Tibial nerve (tissue), 3 donors: Measurements from ENCODE around the gene EFNA5.

ENCODE experiments used
- POLR2A ChIP-seq, 2 donors: fragments of 450-650 bp; IDR thresholded peaks; one replicate each; pipeline ENCODE4 v1.6.1; 2017; ENCODE audit warnings: antibody characterized with exemption in 2 of 2, mild to moderate bottlenecking in 2 of 2, moderate library complexity in 2 of 2
- TF ChIP-seq, protein P1 (sequence below), 5 experiments: fragments of 200-600 bp in 3 of 5; fragments of 450-650 bp in 2 of 5; sonication (generic) in 3 of 5; IDR thresholded peaks; one replicate each; pipeline ENCODE4 v1.5.1; 2016 to 2019; ENCODE audit warnings: antibody characterized with exemption in 5 of 5, mild to moderate bottlenecking in 3 of 5, moderate library complexity in 2 of 5

DNA sequence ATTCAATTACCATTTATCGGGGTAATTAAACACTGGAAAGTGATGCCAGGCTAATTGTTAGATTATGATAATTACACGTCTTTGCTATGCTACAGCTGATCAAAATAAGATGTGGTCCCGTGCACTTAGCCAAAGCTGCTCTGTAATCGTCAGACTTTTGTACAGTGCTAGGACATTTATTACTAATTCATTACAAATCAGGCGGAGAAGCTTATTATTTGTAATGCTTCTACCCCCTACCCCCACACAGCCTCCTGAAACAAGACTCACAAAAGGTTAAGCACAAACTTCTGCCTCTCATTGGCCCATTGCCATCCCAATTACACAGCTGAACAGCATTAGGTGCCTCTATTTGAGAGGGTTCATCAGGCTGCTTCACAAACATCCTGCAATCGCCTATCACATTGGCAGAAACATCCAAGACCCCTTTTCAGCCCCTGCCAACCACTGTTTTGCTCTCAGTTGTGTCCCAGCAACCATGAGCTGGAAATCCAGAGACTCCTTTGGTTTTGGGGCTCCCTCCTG lies 232.7 kb downstream of the EFNA5 start:
- TF ChIP-seq, protein P1, sequence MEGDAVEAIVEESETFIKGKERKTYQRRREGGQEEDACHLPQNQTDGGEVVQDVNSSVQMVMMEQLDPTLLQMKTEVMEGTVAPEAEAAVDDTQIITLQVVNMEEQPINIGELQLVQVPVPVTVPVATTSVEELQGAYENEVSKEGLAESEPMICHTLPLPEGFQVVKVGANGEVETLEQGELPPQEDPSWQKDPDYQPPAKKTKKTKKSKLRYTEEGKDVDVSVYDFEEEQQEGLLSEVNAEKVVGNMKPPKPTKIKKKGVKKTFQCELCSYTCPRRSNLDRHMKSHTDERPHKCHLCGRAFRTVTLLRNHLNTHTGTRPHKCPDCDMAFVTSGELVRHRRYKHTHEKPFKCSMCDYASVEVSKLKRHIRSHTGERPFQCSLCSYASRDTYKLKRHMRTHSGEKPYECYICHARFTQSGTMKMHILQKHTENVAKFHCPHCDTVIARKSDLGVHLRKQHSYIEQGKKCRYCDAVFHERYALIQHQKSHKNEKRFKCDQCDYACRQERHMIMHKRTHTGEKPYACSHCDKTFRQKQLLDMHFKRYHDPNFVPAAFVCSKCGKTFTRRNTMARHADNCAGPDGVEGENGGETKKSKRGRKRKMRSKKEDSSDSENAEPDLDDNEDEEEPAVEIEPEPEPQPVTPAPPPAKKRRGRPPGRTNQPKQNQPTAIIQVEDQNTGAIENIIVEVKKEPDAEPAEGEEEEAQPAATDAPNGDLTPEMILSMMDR (IDR thresholded peaks at IDR 0.05), result no peak
- TF ChIP-seq POLR2A (IDR thresholded peaks at IDR 0.05), result no peak
